Right atrium auricular region (tissue), 2 donors: ENCODE data around the gene SLC7A14. TPM values are rescaled to one million over a fixed set of nuclear protein-coding genes. Genes with fewer than 3 reads are reported as not detected.

ENCODE experiments used
- DNase-seq: peaks from one replicate; pipeline ENCODE4 v3.0.0-alpha.2; 2019; ENCODE audit warnings: low spot score
- H3K27ac ChIP-seq, 2 donors: fragments of 200-600 bp; sonication (generic); 1 replicate in 1 of 2; 2 replicates in 1 of 2; pipeline ENCODE4 v1.5.1; 2016 to 2019
- H3K27me3 ChIP-seq, 2 donors: fragments of 200-600 bp; sonication (generic); one replicate each; pipeline versions ENCODE4 v1.5.1 to v1.6.0; 2017 to 2019
- H3K36me3 ChIP-seq: fragments of 200-600 bp; sonication (generic); one replicate; pipeline ENCODE4 v1.5.1; 2016
- H3K4me1 ChIP-seq, 2 donors: fragments of 200-600 bp; sonication (generic); one replicate each; pipeline versions ENCODE4 v1.5.1 to v1.6.0; 2017 to 2019
- H3K4me3 ChIP-seq, 2 donors: fragments of 200-600 bp; sonication (generic); 1 replicate in 1 of 2; 2 replicates in 1 of 2; pipeline ENCODE4 v1.5.1; 2017 to 2019; ENCODE audit warnings: mild to moderate bottlenecking in 1 of 2, moderate library complexity in 1 of 2
- H3K9me3 ChIP-seq, 2 donors: fragments of 200-600 bp; sonication (generic); one replicate each; pipeline ENCODE4 v1.5.1; 2019
- total RNA-seq, 2 donors: library from RNA; depleted of rRNA; stranded (reverse); fragments of >200 nt; gene quantifications; one replicate each; pipeline ENCODE4 v1.1.0, GENCODE V29; 2016
- TF ChIP-seq, protein P1 (sequence below), 2 donors: fragments of 200-600 bp; sonication (generic); IDR thresholded peaks; one replicate each; pipeline ENCODE4 v1.5.1; 2019; ENCODE audit warnings: antibody characterized with exemption in 2 of 2

SLC7A14 gene
- total RNA-seq, 2 donors from 2014 or later = not detected

DNA sequence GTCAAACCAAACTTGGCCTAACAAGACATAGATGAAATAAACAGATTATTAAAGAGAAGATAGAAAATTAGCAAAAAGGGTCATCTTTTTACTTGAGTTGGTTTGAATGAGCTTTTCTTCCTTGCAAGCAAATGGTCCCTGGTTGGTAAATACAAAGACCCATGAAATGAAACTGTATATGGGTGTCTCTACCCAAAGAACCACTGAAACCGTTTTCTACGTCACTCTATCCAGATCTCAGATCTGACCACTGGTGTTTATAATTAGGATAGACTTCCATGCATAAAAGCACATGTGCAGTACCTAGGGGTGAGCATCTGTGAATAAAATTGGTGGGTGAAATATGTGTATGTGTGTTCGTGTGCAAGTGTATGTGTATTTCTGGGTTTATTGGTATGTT is 94.0 kb downstream of the SLC7A14 start:
- Histone ChIP-seq H3K4me1 (no peaks in the 10 kb centered on the region), H3K36me3 (no peaks in the 10 kb centered on the region), H3K4me3 (no peak overlapping the region), H3K27me3 (no peaks in the 10 kb centered on the region), H3K9me3 (no peaks in the 10 kb centered on the region), H3K27ac (no peak overlapping the region)
- no peak for DNase-seq
- TF ChIP-seq, protein P1, sequence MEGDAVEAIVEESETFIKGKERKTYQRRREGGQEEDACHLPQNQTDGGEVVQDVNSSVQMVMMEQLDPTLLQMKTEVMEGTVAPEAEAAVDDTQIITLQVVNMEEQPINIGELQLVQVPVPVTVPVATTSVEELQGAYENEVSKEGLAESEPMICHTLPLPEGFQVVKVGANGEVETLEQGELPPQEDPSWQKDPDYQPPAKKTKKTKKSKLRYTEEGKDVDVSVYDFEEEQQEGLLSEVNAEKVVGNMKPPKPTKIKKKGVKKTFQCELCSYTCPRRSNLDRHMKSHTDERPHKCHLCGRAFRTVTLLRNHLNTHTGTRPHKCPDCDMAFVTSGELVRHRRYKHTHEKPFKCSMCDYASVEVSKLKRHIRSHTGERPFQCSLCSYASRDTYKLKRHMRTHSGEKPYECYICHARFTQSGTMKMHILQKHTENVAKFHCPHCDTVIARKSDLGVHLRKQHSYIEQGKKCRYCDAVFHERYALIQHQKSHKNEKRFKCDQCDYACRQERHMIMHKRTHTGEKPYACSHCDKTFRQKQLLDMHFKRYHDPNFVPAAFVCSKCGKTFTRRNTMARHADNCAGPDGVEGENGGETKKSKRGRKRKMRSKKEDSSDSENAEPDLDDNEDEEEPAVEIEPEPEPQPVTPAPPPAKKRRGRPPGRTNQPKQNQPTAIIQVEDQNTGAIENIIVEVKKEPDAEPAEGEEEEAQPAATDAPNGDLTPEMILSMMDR (IDR thresholded peaks at IDR 0.05) = no peak

DNA sequence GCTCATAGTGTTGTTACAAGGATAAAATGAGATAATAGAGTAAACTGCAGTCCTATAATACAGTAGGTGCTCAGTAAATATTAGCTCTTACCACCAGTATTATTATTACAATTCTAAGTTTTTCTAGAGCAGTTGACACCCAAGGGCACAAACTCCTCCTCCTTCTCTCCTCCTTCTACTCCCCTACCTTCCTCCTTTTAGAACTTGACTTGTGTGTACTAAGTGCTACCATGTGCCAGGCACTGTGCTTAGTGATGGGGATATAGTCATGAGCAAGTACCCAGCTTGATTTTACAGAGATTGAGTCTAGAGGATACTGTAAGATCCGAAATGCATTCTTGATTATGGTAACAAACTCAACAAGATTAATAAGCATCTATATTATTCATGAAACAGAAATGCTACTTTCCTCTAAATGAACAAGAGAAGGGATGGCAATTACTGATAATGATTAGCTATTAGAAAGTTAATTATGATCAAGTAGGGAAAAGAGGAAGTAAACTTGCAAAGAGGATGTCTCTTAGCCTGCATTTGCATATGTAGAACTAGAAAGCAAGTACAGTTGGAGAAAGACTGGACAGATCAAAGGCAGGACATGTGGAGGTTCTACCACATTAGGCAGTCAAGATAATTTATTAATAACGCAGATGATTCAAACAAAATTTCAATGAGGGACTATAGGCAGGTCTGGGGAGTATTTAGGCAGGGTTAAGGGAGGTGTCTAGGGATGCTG is 94.9 kb downstream of the SLC7A14 start:
- no peaks in the 10 kb centered on the region for H3K4me1 ChIP-seq
- H3K27ac ChIP-seq = no peak overlapping the region
- TF ChIP-seq, protein P1 (IDR thresholded peaks at IDR 0.05) = no peak
- H3K9me3 ChIP-seq = no peaks in the 10 kb centered on the region
- no peaks in the 10 kb centered on the region for H3K36me3 ChIP-seq
- H3K27me3 ChIP-seq = no peaks in the 10 kb centered on the region
- no peak for DNase-seq
- H3K4me3 ChIP-seq = no peak overlapping the region

DNA sequence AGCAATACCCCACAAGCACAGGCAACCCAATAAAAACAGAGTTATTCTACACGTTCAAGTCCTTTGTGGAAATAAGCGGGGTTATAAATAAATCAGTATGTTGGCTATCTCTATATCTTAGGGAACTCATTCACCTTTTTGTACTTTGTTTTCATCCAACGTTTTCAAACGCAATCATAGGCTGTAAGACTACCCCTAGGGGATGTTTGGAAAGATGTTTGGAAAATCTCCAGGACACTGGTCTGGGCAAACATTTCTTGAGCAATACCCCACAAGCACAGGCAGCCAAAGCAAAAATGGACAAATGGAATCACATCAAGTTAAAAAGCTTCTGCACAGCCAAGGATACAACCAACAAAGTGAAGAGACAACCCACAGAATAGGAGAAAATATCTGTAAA is 97.1 kb downstream of the SLC7A14 start:
- no peak overlapping the region for H3K27ac ChIP-seq
- TF ChIP-seq, protein P1 (IDR thresholded peaks at IDR 0.05) = no peak
- no peak overlapping the region for H3K4me3 ChIP-seq
- H3K4me1 ChIP-seq = no peaks in the 10 kb centered on the region
- H3K27me3 ChIP-seq = no peaks in the 10 kb centered on the region
- no peaks in the 10 kb centered on the region for H3K9me3 ChIP-seq
- H3K36me3 ChIP-seq = no peaks in the 10 kb centered on the region
- no peak for DNase-seq

DNA sequence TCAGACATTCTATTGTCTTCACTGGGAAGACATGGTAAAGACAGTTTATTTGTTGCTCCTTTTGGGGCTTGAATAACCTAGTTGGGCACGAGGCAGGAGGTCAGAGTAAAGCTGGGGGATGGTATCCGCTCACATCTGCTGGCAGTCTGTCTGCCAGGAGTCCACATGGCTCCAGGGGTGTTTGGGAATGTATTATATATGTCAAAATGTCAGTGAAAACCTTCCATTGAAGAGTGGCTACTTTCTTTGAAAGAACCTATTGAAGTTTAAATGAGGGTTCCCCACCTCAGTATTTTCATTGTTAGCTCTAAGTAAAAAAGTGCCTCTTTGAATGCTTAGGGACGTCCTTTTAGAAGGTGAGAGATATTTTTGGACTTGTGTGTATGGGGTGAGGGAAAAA is 98.8 kb downstream of the SLC7A14 start:
- Histone ChIP-seq H3K4me1 (no peaks in the 10 kb centered on the region), H3K27ac (no peak overlapping the region), H3K4me3 (no peak overlapping the region), H3K9me3 (no peaks in the 10 kb centered on the region), H3K27me3 (no peaks in the 10 kb centered on the region), H3K36me3 (no peaks in the 10 kb centered on the region)
- TF ChIP-seq, protein P1 (IDR thresholded peaks at IDR 0.05) = no peak
- no peak for DNase-seq

DNA sequence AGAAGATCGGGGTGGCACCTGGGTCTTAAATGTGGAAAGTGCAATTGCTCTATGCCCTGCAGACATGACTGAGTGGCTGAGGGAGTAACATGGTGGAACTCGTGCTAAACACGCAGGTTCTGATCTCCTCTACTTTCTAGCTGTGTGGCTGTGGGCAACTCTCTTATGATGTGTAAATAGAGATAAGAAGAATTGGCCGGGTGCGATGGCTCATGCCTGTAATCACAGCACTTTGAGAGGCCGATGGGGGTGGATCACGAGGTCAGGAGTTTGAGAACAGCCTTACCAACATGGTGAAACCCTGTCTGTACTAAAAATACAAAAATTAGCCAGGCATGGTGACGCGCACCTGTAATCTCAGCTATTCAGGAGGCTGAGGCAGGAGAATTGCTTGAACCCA is 99.5 kb downstream of the SLC7A14 start:
- Histone ChIP-seq H3K9me3 (no peaks in the 10 kb centered on the region), H3K4me3 (no peak overlapping the region), H3K27me3 (no peaks in the 10 kb centered on the region), H3K4me1 (no peaks in the 10 kb centered on the region), H3K36me3 (no peaks in the 10 kb centered on the region), H3K27ac (no peak overlapping the region)
- no peak for DNase-seq
- TF ChIP-seq, protein P1 (IDR thresholded peaks at IDR 0.05) = no peak

DNA sequence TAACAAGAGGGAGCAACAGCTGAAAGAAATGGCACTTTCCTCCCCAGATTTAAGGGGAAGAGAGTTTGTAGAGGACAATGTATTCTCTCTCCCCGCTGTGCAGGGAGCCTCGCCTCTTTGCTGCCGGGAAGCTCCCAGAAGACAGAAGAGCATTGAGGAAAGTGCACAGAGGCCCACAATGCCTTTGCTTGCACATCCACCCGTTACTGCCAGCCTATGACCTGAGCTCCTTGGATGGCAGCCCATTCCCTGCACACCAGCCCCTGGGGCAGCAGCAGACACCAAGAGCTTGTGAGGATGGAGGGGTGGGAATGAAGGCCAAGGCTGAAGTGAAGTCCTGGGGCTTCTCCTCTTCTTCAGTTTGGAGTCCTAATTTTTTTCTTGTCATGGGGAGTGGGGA is 100.2 kb downstream of the SLC7A14 start:
- no peaks in the 10 kb centered on the region for H3K4me1 ChIP-seq
- TF ChIP-seq, protein P1 (IDR thresholded peaks at IDR 0.05) = no peak
- no peaks in the 10 kb centered on the region for H3K27me3 ChIP-seq
- H3K9me3 ChIP-seq = no peaks in the 10 kb centered on the region
- no peak overlapping the region for H3K27ac ChIP-seq
- H3K36me3 ChIP-seq = no peaks in the 10 kb centered on the region
- DNase-seq = no peak
- H3K4me3 ChIP-seq = no peak overlapping the region
